Nephron (organoid): ENCODE data around the gene TIMM9.

Experiments used
- H3K27ac Mint-ChIP-seq, 3 experiments: 2 replicates each; pipeline ENCODE4 v1.8.0; 2020; ENCODE audit warnings: mixed read lengths in 3 of 3, mild to moderate bottlenecking in 2 of 3, moderate library complexity in 1 of 3
- H3K27me3 Mint-ChIP-seq: 2 replicates; pipeline ENCODE4 v1.8.0; 2021; ENCODE audit warnings: low read depth, mild to moderate bottlenecking, moderate library complexity, mixed read lengths
- H3K36me3 Mint-ChIP-seq: 2 replicates; pipeline ENCODE4 v1.8.0; 2020; ENCODE audit warnings: low read depth, mixed read lengths
- H3K4me1 Mint-ChIP-seq: 2 replicates; pipeline ENCODE4 v1.8.0; 2020; ENCODE audit warnings: mixed read lengths
- H3K4me3 Mint-ChIP-seq, 3 experiments: 2 replicates each; pipeline ENCODE4 v1.8.0; 2020; ENCODE audit warnings: mild to moderate bottlenecking in 3 of 3, mixed read lengths in 3 of 3, moderate library complexity in 2 of 3
- H3K9me3 Mint-ChIP-seq: 2 replicates; pipeline ENCODE4 v1.8.0; 2020; ENCODE audit warnings: mixed read lengths
- CTCF ChIP-seq, 3 experiments: fragments of 200-600 bp; sonication (generic); IDR thresholded peaks; one replicate each; pipeline ENCODE4 v1.5.0; 2021; ENCODE audit warnings: antibody characterized with exemption in 3 of 3; ENCODE audit not compliant: unreplicated experiment in 3 of 3

TIMM9 gene

GRCh38 chr14:58465421-58465820 lies 38.1 kb upstream of the TIMM9 start:
- H3K4me3 Mint-ChIP-seq = no peak overlapping the region
- TF ChIP-seq CTCF (IDR thresholded peaks at IDR 0.05; ENCODE audit: unreplicated experiment in 3 of 3) = no peak
- H3K4me1 Mint-ChIP-seq = no peaks in the 10 kb centered on the region
- no peaks in the 10 kb centered on the region for H3K27me3 Mint-ChIP-seq
- no peak overlapping the region for H3K27ac Mint-ChIP-seq
- peaks cover 47% of the 10 kb centered on the region for H3K36me3 Mint-ChIP-seq
- H3K9me3 Mint-ChIP-seq = no peaks in the 10 kb centered on the region

- H3K9me3 Mint-ChIP-seq = no peaks in the 10 kb centered on the region
- H3K27me3 Mint-ChIP-seq = no peaks in the 10 kb centered on the region
- H3K4me1 Mint-ChIP-seq = no peaks in the 10 kb centered on the region
- H3K36me3 Mint-ChIP-seq = peaks cover 50% of the 10 kb centered on the region
- no peak for TF ChIP-seq CTCF (IDR thresholded peaks at IDR 0.05; ENCODE audit: unreplicated experiment in 3 of 3)
- no peak overlapping the region for H3K27ac Mint-ChIP-seq
- H3K4me3 Mint-ChIP-seq = no peak overlapping the region
Observed at GRCh38 chr14:58464652-58465051, 37.3 kb upstream of the TIMM9 start.

- H3K27ac Mint-ChIP-seq = no peak overlapping the region
- TF ChIP-seq CTCF (IDR thresholded peaks at IDR 0.05; ENCODE audit: unreplicated experiment in 3 of 3) = no peak
- no peak overlapping the region for H3K4me3 Mint-ChIP-seq
- H3K36me3 Mint-ChIP-seq = peaks cover 40% of the 10 kb centered on the region
- H3K9me3 Mint-ChIP-seq = no peaks in the 10 kb centered on the region
- no peaks in the 10 kb centered on the region for H3K4me1 Mint-ChIP-seq
- no peaks in the 10 kb centered on the region for H3K27me3 Mint-ChIP-seq
Observed at GRCh38 chr14:58463147-58463546, 35.8 kb upstream of the TIMM9 start.

- Mint-ChIP-seq H3K27ac (no peak overlapping the region), H3K4me3 (no peak overlapping the region), H3K27me3 (no peaks in the 10 kb centered on the region), H3K9me3 (no peaks in the 10 kb centered on the region), H3K36me3 (peaks cover 46% of the 10 kb centered on the region), H3K4me1 (no peaks in the 10 kb centered on the region)
- no peak for TF ChIP-seq CTCF (IDR thresholded peaks at IDR 0.05; ENCODE audit: unreplicated experiment in 3 of 3)
Observed at GRCh38 chr14:58460772-58461171, 33.4 kb upstream of the TIMM9 start.

GRCh38 chr14:58455593-58456265 lies 28.4 kb upstream of the TIMM9 start:
- Mint-ChIP-seq H3K4me1 (no peaks in the 10 kb centered on the region), H3K27me3 (no peaks in the 10 kb centered on the region)

More at GRCh38 chr14:58455593-58456265, 28.4 kb upstream of the TIMM9 start:
- no peak for TF ChIP-seq CTCF (IDR thresholded peaks at IDR 0.05; ENCODE audit: unreplicated experiment in 3 of 3)
- Mint-ChIP-seq H3K4me3 (no peak overlapping the region), H3K36me3 (peaks cover 49% of the 10 kb centered on the region), H3K9me3 (no peaks in the 10 kb centered on the region), H3K27ac (no peak overlapping the region)
